HepG2 (cell line): ENCODE data around the gene AGBL3. TPM values are rescaled to one million over a fixed set of nuclear protein-coding genes. Genes with fewer than 3 reads are reported as not detected.

ENCODE experiments used
- ATM ChIP-seq: fragments of 450-650 bp; IDR thresholded peaks from 2 replicates; pipeline ENCODE4 v1.7.1; 2017; ENCODE audit warnings: mild to moderate bottlenecking, borderline replicate concordance
- BCL3 ChIP-seq: sonication (generic); formaldehyde crosslinking; IDR thresholded peaks from 2 replicates; pipeline ENCODE4 v1.5.1; 2020; ENCODE audit warnings: mild to moderate bottlenecking, missing genetic modification reagents, moderate library complexity
- DR1 ChIP-seq: sonication (generic); formaldehyde crosslinking; IDR thresholded peaks from 2 replicates; pipeline ENCODE4 v1.8.0; 2021; ENCODE audit warnings: mild to moderate bottlenecking, missing genetic modification reagents, inconsistent platforms
- HNF4A ChIP-seq: sonication (generic); formaldehyde crosslinking; IDR thresholded peaks from 2 replicates; pipeline ENCODE4 v1.4.0; 2020; ENCODE audit warnings: missing genetic modification reagents
- LBX2 ChIP-seq: sonication (generic); formaldehyde crosslinking; IDR thresholded peaks from 2 replicates; pipeline ENCODE4 v1.5.0; 2020; ENCODE audit warnings: missing genetic modification reagents, mild to moderate bottlenecking, borderline replicate concordance
- MXD3 ChIP-seq: IDR thresholded peaks from 2 replicates; pipeline ENCODE4 v1.6.1; 2016; ENCODE audit warnings: mild to moderate bottlenecking, missing biosample characterization, missing genetic modification reagents
- NR1H2 ChIP-seq: sonication (generic); formaldehyde crosslinking; IDR thresholded peaks from 2 replicates; pipeline ENCODE4 v1.8.1; 2022; ENCODE audit warnings: low read depth, missing genetic modification reagents, borderline replicate concordance
- PBX2 ChIP-seq: IDR thresholded peaks from 2 replicates; pipeline ENCODE4 v1.6.1; 2016; ENCODE audit warnings: control low read depth
- PHF8 ChIP-seq: sonication (generic); formaldehyde crosslinking; IDR thresholded peaks from 2 replicates; pipeline ENCODE4 v1.5.0; 2020; ENCODE audit warnings: missing genetic modification reagents
- RAD21 ChIP-seq: fragments of 450-650 bp; formaldehyde crosslinking; IDR thresholded peaks from 2 replicates; pipeline ENCODE4 v1.5.0; 2020; ENCODE audit warnings: mild to moderate bottlenecking
- RORA ChIP-seq: sonication (generic); formaldehyde crosslinking; IDR thresholded peaks from 2 replicates; pipeline ENCODE4 v1.5.0; 2020; ENCODE audit warnings: mild to moderate bottlenecking, missing genetic modification reagents, moderate library complexity
- SATB2 ChIP-seq: sonication (generic); formaldehyde crosslinking; IDR thresholded peaks from 2 replicates; pipeline ENCODE4 v1.5.0; 2020; ENCODE audit warnings: missing genetic modification reagents
- SRSF4 ChIP-seq: fragments of 200-400 bp; formaldehyde crosslinking; IDR thresholded peaks from one replicate; pipeline ENCODE4 v1.6.1; 2018; ENCODE audit warnings: mild to moderate bottlenecking, low read depth, low read length, moderate library complexity; ENCODE audit not compliant: poor library complexity, severe bottlenecking
- TEF ChIP-seq: sonication (generic); formaldehyde crosslinking; IDR thresholded peaks from 2 replicates; pipeline ENCODE4 v1.5.0; 2020; ENCODE audit warnings: missing genetic modification reagents
- TFE3 ChIP-seq: IDR thresholded peaks from 2 replicates; pipeline ENCODE4 v1.6.1; 2016
- ZNF343 ChIP-seq: sonication (generic); formaldehyde crosslinking; IDR thresholded peaks from 2 replicates; pipeline ENCODE4 v1.4.0; 2020; ENCODE audit warnings: mild to moderate bottlenecking, missing genetic modification reagents
- ZNF574 ChIP-seq: sonication (generic); formaldehyde crosslinking; IDR thresholded peaks from 2 replicates; pipeline ENCODE4 v1.4.0; 2020; ENCODE audit warnings: missing genetic modification reagents
- ZNF660 ChIP-seq: sonication (generic); formaldehyde crosslinking; IDR thresholded peaks from 2 replicates; pipeline ENCODE4 v1.5.1; 2020; ENCODE audit warnings: mild to moderate bottlenecking, low read depth, missing genetic modification reagents, borderline replicate concordance
- ZNF747 ChIP-seq: sonication (generic); formaldehyde crosslinking; IDR thresholded peaks from 2 replicates; pipeline ENCODE4 v1.8.1; 2023; ENCODE audit warnings: missing genetic modification reagents, mild to moderate bottlenecking, borderline replicate concordance
- ZNF777 ChIP-seq: sonication (generic); formaldehyde crosslinking; IDR thresholded peaks from 2 replicates; pipeline ENCODE4 v1.4.0; 2020; ENCODE audit warnings: missing genetic modification reagents
- ZNF878 ChIP-seq: sonication (generic); formaldehyde crosslinking; IDR thresholded peaks from 2 replicates; pipeline ENCODE4 v1.8.1; 2023; ENCODE audit warnings: mild to moderate bottlenecking, missing genetic modification reagents, moderate library complexity
- polyA plus RNA-seq, 8 experiments: library from polyadenylated mRNA; depleted of rRNA in 3 of 8; stranded (reverse) in 7 of 8; unstranded in 1 of 8; fragments of >200 nt; fragmentation: Illumina TruSeq in 4 of 8; extraction: Trizol in 4 of 8; gene quantifications; 2 replicates each; pipeline versions ENCODE4 v1.2.1 to v1.2.3, GENCODE V29; 2011 to 2016; ENCODE audit warnings: low read depth in 4 of 8, missing spikeins in 1 of 8, mixed read lengths in 1 of 8; ENCODE audit not compliant: insufficient read depth in 1 of 8
- total RNA-seq, 5 experiments: library from RNA; depleted of rRNA; stranded (reverse); fragments of >200 nt; fragmentation: Illumina TruSeq; extraction: Trizol; gene quantifications; 2 replicates each; pipeline ENCODE4 v1.2.3, GENCODE V29; 2016; ENCODE audit warnings: low read depth in 1 of 5

Gene AGBL3
- total and polyA plus RNA-seq, 2 of the 13 experiments (the other 11 are each of a cell fraction or from before 2014, with no cell fraction given) = 2.2 to 7.2 TPM

- TF ChIP-seq PBX2 (CRISPR knock-in tag) (peak; percentile 47; the same call in 1 of the 2 replicates), ZNF747 (CRISPR knock-in tag) (no peak), HNF4A (CRISPR knock-in tag) (peak; percentile 87), LBX2 (CRISPR knock-in tag) (no peak), ZNF777 (CRISPR knock-in tag) (no peak), MXD3 (CRISPR knock-in tag) (no peak), DR1 (no peak), RORA (CRISPR knock-in tag) (no peak), RAD21 (CRISPR knock-in tag) (peak; percentile 8; the same call in 1 of the 2 replicates), TEF (no peak), TFE3 (CRISPR knock-in tag) (peak; percentile 56), ZNF878 (no peak; the same call in 1 of the 2 replicates), SRSF4 (no peak), ATM (no peak), NR1H2 (CRISPR knock-in tag) (no peak), SATB2 (CRISPR knock-in tag) (no peak), BCL3 (CRISPR knock-in tag) (no peak), ZNF574 (CRISPR knock-in tag) (0 out of 2 replicates have a peak, but pooled peaks have one; percentile 41), PHF8 (CRISPR knock-in tag) (no peak), ZNF343 (CRISPR knock-in tag) (no peak), ZNF660 (CRISPR knock-in tag) (no peak)
Observed at GRCh38 chr7:134991469-134992339, 5.4 kb downstream of the AGBL3 start (continued).
